ENCODE measurements around the gene PRKCD. TPM values are rescaled to one million over a fixed set of nuclear protein-coding genes. Genes with fewer than 3 reads are reported as not detected.

PRKCD gene
- polyA plus RNA-seq, 3 donors: 123 to 329 (median 158) TPM

DNA sequence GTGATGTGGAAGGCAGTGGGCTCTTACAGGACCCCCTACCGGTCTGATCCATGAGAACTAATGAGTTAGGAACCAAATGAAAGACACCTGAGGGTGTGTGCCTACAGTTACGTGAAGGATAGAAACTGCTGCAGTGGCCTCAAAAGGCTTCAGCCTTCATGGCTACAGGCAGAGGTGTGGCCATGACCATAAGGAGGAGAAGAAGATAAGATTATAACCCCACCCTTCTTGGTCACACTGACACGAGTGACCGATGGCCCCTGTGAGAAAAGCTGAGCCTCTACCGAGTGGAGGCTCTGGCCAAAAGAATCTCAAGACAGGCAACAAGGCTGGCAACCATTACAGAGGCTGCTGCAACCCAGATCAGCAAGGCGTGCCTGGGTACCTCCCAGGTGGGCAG, 37.1 kb upstream of the PRKCD start:
- Histone ChIP-seq H3K27ac (ENCODE audit: low read depth in 1 of 2, low read length in 2 of 2) (peak overlapping the region; percentile 65 to 84), H3K9ac (ENCODE audit: insufficient read depth, low read length, poor library complexity, severe bottlenecking) (no peak overlapping the region), H3K36me3 (replicated peaks in 1 of 2; ENCODE audit: control insufficient read depth in 1 of 2, insufficient read depth in 2 of 2, low read length in 2 of 2) (peaks cover 49 to 70% of the 10 kb centered on the region in 2 donors), H3K4me2 (replicated peaks; ENCODE audit: extremely low read depth, low read length, poor library complexity, severe bottlenecking) (no peak overlapping the region), H2AFZ (ENCODE audit: insufficient read depth, low read depth, low read length, poor library complexity, severe bottlenecking) (no peak overlapping the region), H4K20me1 (ENCODE audit: insufficient read depth, low read length) (no peaks in the 10 kb centered on the region), H3K9me3 (replicated peaks in 1 of 2; ENCODE audit: control insufficient read depth in 1 of 2, insufficient read depth in 1 of 2, low read length in 2 of 2) (no peaks in the 10 kb centered on the region), H3K4me3 (replicated peaks in 1 of 3; ENCODE audit: low read depth in 2 of 3, low read length in 3 of 3) (no peak overlapping the region), H3K4me1 (ENCODE audit: control insufficient read depth in 1 of 2, insufficient read depth in 2 of 2, low read length in 2 of 2) (peaks cover 27 to 40% of the 10 kb centered on the region in 2 donors), H3K79me2 (ENCODE audit: insufficient read depth, low read length) (peaks cover 54% of the 10 kb centered on the region), H3K27me3 (ENCODE audit: control insufficient read depth in 2 of 2, insufficient read depth in 2 of 2, low read length in 2 of 2) (no peaks in the 10 kb centered on the region)
- Mint-ChIP-seq H3K27me3 (ENCODE audit: low read depth in 3 of 3) (no peaks in the 10 kb centered on the region), H3K4me3 (no peak overlapping the region), H3K9me3 (no peaks in the 10 kb centered on the region), H3K4me1 (peaks cover 32% of the 10 kb centered on the region), H3K36me3 (peaks cover 67 to 69% of the 10 kb centered on the region in 2 donors), H3K27ac (peak overlapping the region; percentile 82 to 95 (median 90))
- intact Hi-C loops (cut with micrococcal nuclease): loop anchor here in 1 of 2 donors (5.0 kb wide), 1 partner anchor 38 kb away; the partner anchor contains the start of gene PRKCD
- no peak for DNase-seq
- TF ChIP-seq, protein P1, sequence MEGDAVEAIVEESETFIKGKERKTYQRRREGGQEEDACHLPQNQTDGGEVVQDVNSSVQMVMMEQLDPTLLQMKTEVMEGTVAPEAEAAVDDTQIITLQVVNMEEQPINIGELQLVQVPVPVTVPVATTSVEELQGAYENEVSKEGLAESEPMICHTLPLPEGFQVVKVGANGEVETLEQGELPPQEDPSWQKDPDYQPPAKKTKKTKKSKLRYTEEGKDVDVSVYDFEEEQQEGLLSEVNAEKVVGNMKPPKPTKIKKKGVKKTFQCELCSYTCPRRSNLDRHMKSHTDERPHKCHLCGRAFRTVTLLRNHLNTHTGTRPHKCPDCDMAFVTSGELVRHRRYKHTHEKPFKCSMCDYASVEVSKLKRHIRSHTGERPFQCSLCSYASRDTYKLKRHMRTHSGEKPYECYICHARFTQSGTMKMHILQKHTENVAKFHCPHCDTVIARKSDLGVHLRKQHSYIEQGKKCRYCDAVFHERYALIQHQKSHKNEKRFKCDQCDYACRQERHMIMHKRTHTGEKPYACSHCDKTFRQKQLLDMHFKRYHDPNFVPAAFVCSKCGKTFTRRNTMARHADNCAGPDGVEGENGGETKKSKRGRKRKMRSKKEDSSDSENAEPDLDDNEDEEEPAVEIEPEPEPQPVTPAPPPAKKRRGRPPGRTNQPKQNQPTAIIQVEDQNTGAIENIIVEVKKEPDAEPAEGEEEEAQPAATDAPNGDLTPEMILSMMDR (IDR thresholded peaks at IDR 0.05): no peak
- WGBS (ENCODE audit: insufficient coverage): 87% methylated on average over 6 of the region's 6 CpGs

DNA sequence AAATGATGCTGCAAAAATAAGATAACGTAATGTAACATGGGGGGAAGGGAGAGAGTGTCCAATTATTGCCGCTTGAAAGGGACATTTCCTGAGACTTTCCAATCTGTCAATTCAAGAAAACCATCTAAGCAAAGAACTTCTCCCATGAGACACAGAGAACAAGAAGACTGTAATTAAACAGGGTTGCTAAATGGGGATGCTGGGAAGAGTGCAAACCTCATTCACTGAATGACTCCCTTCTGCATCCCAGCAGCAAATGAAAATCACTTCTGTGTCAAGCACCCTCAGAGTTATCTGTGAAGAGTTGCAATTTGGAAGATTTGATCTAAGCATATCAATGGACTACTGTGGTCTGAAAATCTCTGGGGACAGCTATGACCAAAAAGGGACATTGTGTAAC, 34.4 kb upstream of the PRKCD start:
- Histone ChIP-seq H3K4me1 (ENCODE audit: control insufficient read depth in 1 of 2, insufficient read depth in 2 of 2, low read length in 2 of 2) (peaks cover 49 to 63% of the 10 kb centered on the region in 2 donors), H3K9ac (ENCODE audit: insufficient read depth, low read length, poor library complexity, severe bottlenecking) (no peak overlapping the region), H4K20me1 (ENCODE audit: insufficient read depth, low read length) (no peaks in the 10 kb centered on the region), H2AFZ (ENCODE audit: insufficient read depth, low read depth, low read length, poor library complexity, severe bottlenecking) (no peak overlapping the region), H3K4me3 (replicated peaks in 1 of 3; ENCODE audit: low read depth in 2 of 3, low read length in 3 of 3) (no peak overlapping the region), H3K36me3 (replicated peaks in 1 of 2; ENCODE audit: control insufficient read depth in 1 of 2, insufficient read depth in 2 of 2, low read length in 2 of 2) (peaks cover 24 to 44% of the 10 kb centered on the region in 2 donors), H3K79me2 (ENCODE audit: insufficient read depth, low read length) (peaks cover 63% of the 10 kb centered on the region), H3K27ac (ENCODE audit: low read depth in 1 of 2, low read length in 2 of 2) (no peak overlapping the region), H3K4me2 (replicated peaks; ENCODE audit: extremely low read depth, low read length, poor library complexity, severe bottlenecking) (no peak overlapping the region), H3K27me3 (ENCODE audit: control insufficient read depth in 2 of 2, insufficient read depth in 2 of 2, low read length in 2 of 2) (no peaks in the 10 kb centered on the region), H3K9me3 (replicated peaks in 1 of 2; ENCODE audit: control insufficient read depth in 1 of 2, insufficient read depth in 1 of 2, low read length in 2 of 2) (no peaks in the 10 kb centered on the region)
- Mint-ChIP-seq H3K27ac (no peak overlapping the region), H3K9me3 (no peaks in the 10 kb centered on the region), H3K36me3 (peaks cover 43 to 46% of the 10 kb centered on the region in 2 donors), H3K27me3 (ENCODE audit: low read depth in 3 of 3) (no peaks in the 10 kb centered on the region), H3K4me3 (no peak overlapping the region), H3K4me1 (peaks cover 51% of the 10 kb centered on the region)
- no CpG with 5 or more reads among the region's 2 CpGs for WGBS (ENCODE audit: insufficient coverage)
- DNase-seq: no peak
- intact Hi-C loops (cut with micrococcal nuclease): no loop called here
- TF ChIP-seq, protein P1 (IDR thresholded peaks at IDR 0.05): no peak
